ENCODE data around the gene CFAP65.
A peak's percentile ranks its signal among the peaks of the same experiment; 100 is the strongest.

Gene CFAP65

GRCh38 chr2:219060821-219061791 lies 19.8 kb upstream of the CFAP65 start, which contains the start of gene IHH:
Gene IHH, minus strand, starts transcription at chr2:219060921. Its CDS starts 454 bp downstream, at chr2:219060467.
- no peak for DNase-seq

DNA sequence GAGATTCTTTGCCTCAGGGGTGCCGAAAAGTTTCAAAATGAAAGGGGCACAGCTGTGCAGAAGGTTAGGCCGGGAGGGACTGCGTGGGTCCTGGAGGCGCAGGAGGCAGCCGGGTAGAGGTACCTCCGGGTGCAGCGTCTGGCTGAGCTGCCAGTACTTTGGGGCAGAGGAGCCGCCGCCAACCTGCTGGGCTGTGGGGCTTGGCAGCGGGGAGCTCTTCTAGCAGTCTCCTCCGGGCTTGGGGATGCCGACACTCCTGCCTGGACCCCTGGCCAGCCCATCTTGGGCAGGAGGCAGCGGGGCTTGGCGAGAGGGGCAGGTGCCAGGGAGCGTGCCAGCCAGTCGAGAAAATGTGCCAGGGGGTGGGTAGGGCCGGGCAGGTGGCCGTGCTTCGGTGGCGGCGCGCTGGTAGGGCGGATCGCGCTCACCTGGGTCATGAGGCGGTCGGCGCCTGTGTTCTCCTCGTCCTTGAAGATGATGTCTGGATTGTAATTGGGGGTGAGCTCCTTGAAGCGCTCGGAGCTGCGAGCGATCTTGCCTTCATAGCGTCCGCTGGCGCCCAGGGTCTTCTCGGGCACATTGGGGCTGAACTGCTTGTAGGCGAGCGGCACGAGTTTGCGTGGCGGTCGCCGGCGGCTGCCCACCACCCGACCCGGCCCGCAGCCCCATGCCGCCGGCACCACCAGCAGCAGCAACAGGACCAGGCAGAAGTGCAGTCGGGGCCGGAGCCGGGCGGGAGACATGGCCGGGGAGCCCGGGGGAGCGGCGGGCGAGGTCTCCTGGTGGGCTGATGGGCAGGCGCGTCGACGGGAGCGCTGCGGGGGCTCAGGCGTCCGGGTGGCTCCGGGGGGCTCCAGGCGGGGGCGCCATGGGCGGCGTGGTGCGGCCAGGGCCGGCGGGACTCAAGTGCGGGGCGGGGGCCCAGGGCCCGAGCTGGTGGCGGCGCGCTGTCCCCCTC lies 18.7 kb upstream of the CFAP65 start:
- no peak for DNase-seq

- DNase-seq, result no peak
These were observed 18.0 kb upstream of the CFAP65 start for GRCh38 chr2:219059375-219059724.

DNA sequence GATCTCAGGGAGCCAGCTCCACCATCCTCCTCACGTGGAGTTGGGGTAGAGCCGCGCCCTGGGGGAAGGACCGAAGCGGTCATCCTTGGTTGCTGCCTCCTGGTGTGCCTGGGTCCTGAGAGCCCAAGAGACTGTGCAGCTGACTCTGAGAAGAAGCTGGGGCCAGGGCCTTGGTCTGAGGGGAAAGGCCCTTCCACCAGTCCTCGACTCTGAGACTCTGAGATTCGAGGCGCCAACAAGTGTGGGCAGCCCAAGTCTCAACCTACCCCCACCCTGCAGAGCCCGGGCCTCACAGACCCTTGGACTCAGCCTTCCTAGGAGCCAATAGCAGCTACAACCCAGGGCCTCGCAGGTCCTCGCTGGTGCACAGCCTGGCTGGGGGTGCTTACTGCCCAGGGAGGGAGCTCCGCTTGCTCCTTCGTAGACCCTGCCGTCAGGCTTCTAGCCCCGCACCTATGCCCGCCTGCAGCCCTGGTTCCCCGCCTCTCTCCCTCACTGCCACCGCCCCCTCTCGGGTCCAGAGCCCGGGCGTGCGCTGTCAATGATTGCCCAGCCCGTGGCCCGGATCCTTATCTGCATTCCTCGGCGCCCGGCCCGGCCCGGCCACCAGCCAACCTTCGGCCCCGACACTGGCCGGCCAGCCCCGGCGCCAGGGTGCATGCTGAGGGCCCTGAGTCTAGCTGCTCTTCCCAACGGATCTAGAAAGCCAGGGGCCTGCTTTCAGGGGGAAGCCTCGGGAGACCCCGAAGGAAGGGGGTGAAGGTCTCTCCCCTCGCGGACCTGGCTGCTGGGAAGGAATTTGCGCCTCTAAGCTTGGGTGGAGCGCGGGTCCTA lies 17.4 kb upstream of the CFAP65 start:
- DNase-seq, result no peak

DNA sequence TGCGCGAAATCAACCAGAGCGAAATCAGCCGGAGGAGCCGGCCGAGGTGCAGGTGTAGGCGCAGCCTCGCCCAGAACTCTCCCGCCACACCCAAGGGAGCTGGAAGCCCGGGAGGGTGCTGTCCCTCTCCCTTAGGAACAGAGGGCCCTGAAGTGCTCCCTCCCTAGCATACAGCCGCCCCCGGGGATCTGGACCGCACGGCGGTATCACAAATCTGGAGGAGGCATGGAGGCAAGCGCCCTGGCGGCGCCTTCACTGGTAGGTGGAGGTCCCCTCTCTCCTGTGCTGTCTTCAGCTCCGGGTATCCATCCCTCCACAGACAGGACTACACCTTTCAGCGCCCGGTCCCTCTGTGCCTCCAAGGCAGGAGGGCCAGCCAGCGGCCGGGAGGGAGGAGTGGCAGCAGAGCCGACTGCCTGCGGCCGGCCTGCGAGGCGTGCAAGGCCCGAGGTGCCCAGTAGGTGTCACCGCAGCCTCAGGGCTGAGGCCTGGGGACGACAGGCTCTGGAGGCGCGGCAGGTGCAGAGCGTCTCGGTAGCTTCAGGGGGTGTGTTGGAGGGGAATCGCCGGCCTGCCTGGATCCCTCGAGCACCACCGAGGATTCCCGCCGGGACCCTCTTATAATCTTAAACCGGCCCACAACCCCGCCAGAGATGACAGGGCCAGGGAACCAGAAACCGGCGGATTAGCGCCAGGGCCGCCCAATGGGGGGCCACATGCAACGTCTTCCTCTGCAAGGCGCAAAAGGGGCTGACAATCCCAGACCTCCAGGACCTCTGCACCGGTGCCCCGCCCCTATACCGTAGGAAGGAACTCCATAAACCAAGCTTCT lies 16.6 kb upstream of the CFAP65 start:
- peak; percentile 44 for DNase-seq

DNA sequence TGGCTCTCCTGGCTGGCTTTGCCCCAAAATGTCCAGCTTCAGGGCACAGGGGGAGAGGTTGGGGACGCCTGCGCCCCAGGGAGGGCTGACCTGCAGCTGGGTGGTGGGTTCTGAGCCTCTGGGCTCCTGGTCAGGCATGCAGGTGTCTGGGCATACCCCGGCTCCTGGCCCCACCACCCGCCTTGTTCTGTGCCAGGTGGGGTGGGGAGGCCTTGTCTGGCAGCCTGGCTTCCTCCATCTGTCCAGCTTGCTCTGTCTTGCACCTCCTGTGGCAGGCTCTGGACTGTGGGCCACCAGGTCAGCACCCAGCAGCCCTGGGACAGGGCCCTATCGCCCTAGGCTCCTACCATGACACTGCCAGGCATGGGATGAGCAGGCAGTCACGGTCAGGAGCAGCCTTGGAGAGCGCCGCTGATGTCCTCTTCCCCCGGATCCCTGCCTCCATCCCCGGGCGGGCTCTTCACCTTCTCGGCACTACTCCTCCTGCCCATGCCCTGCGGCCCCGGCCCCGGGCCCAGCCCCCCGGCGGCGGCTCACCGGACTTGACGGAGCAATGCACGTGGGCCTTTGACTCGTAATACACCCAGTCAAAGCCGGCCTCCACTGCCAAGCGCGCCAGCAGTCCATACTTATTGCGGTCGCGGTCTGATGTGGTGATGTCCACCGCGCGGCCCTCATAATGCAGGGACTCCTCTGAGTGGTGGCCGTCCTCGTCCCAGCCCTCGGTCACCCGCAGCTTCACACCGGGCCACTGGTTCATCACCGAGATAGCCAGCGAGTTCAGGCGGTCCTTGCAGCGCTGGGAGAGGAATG lies 15.8 kb upstream of the CFAP65 start:
- peak; percentile 35 for DNase-seq

DNA sequence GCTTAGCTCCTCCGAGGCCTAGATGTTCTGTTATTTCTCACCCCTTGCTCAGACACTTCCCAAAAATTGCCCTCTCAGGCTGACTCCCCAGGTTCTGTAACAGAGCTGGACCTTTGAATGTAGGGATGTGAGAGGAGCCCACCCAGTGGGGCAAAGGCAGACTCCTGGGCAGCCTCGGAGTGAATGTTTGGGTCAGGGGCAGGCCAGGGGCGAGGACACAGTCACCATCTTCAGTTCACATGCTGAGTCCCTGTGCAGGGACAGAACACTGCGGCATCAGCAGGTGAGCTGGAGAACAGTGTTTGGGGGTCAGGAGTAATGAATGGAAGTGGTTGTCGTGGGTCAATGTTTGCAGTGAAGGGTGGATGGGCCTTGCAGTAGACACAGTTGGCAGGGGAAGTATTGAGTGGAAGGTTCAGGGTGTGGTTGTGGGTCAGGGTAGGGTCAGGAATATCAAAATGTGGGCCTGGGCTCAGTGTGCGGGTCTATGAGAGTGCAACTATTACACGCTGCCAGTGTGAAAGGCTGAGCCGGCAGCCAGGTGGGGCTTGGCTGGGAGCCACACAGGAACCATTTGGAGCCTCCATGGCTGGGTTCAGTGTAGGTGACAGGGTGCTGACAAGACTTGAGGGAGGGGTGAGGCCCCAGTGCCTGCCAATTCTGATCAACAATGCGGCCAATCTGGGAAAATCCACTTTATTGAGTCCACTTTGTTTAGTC lies 15.0 kb upstream of the CFAP65 start:
- DNase-seq, result no peak

DNA sequence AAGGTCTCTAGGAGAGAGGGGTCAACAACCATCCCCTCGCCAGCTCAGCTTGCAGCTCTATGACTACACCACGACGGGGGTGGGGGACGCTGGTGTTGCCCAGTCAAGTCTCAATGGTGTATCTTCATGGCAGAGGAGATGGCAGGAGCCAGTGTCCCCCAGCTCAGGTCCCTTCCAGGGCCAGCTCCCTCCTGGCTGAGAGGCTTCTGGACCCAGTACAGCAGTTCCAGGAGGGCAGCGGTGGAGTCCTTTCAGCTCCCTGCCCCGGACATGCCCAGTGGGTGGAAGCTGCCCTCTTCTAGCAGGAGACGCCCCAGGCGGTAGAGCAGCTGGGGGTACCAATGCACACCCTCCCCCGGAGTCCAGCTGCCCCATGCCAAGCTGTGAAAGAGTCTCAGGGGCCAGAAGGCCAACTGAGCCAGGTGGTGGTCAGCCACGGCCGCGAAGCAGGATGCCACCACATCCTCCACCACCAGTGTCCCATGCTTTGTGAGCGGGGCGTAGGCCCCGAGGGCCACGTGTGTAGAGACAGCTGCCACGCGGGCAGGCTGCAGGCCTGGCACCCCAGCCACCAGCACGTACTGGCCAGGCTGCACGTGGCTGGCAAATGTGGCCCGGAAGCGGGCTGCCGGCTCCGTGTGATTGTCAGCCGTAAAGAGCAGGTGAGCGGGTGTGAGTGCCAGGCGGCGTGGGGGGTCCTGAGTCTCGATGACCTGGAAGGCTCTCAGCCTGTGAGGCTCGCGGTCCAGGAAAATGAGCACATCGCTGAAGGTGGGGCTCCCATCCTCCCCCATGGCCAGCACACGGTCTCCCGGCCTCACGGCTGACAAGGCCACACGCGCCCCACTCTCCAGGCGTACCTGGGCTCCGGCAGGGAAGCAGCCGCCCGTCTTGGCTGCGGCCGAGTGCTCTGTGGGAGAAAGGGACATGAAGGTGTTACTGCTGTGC lies 13.9 kb upstream of the CFAP65 start:
- DNase-seq, result no peak

- DNase-seq, result no peak
These were observed 8.0 kb upstream of the CFAP65 start for GRCh38 chr2:219049282-219049681.

- DNase-seq, result no peak
These were observed 4.7 kb upstream of the CFAP65 start for GRCh38 chr2:219045937-219046550.

DNA sequence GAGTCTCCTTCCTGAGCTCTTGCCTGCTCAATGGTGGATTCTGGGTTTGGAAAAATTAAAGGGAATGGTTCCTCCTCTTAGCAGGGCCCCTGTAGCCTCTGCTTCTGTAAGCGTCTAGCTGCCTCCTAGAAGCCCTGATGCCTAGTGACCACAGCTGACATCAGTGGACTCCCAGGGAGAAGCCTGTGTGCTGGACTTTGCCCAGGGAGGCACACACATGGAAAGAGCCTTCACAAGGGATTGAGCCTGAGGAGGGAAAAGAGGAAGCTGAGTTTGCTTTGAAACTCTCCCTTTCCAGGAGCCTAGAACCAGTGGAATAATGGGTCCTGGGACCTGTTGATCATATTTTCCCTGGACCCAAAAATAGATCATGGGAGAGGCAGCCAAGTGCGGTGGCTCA lies 1.4 kb upstream of the CFAP65 start:
- no peak for DNase-seq

- DNase-seq, result no peak
These were observed 841 bp upstream of the CFAP65 start for GRCh38 chr2:219042157-219042556.

GRCh38 chr2:219038600-219038999 lies 2.7 kb downstream of the CFAP65 start:
- no peak for DNase-seq

DNA sequence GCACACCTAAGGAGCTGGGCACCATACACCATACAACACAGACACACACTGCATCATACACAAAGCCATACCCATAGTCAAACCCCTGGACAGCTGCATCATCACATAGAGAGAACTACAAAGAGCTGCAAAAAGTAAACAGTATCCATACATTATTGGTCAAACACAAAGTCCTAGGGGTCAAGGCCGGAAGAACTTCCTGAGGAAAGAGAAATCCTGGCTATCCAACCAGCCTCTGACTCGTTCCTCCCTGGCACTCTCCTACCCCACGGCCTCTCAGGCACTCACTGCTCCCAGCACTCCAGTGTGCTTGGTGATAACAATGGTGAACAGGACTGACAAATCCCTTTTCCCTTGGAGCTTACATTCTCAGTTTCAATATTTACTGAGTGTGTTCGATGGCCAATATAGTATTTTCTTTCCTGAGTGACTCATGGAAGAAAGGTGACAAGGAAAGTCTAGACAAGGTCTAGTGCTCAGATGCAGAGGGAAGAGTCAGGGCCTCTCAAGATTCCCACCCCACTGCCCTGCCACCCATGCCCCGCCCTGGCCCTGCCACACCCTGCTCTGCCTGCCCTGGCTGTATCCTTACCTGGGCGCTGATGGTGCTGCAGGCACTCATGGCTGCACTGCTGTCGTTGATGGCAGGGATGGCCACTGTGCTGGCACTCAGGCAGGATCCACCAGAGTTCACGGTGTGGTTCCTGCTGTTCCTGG lies 3.4 kb downstream of the CFAP65 start:
- no peak for DNase-seq

DNA sequence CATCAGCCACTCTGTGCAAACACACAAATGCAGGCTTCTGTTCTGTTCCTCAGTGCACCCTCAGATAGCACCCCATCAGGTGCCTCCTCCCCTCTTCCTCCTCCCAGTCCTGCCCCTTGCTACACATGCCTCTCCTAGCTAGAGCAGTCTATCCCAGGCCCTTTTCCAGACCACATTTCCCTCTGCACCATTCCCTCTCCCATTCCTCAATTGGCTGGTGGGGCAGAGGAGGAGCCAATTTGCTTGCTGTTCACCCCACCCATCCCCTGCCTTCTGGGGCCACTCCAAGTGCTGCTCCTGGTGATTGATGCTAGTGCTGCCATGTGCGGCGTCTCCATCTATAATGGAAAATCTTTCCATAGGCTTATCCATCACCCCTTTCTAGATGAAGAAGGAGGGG lies 5.4 kb downstream of the CFAP65 start:
- DNase-seq, result no peak

DNA sequence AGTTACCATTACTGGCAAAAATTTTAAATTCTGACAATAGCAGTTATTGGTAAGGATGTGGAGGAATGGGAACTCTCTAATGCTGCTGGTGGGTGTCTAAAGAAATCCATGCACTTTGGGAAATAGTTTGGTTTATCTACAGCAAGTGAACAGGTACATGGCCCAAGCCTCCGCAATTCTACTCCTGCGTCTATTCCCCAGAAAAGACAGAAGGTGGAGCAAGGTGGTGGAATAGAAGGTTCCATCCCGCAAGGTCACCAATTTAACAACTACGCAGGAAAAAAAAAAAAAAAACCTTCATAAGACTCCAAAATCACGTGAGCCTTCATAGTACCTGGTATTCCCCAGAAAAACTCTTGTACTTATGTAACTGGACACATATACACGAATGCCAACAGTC lies 6.5 kb downstream of the CFAP65 start:
- no peak for DNase-seq

DNA sequence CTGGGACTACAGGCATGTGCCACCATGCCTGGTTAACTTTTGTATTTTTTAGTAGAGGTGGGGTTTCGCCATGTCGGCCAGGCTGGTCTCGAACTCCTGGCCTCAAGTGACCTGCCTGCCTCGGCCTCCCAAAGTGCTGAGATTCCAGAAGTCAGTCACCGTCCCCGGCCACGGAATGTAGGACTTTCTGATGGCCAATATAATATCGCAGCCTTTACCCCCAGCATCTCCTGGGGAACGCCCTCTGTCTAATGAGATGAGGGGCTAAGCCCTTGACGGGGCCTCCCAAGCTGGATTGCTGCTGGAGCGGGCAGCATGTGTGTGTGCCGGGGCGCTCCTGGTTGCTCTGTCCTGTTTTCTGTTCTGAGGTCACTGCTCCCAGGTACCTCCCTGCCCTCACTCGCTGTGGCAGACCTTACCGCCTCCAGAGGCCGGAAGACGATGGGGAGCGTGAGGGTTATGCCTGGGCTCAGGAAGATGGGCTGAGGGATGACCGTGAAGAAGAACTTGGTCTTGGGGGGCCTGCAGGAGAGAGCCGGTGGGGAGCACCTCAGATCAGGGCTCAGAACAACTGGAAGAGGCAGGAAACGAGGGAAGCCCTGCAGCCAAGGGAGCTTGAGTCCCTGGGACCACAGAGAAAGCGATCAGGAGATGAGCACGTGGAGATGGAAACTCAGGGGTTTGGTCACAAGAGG lies 9.1 kb downstream of the CFAP65 start:
- no peak for DNase-seq

All from NCI-H2227 treated with DMSO at 0.1 percent for 48 hours (cell line).